AG04449 (cell line): Measurements from ENCODE around the gene GPC3.

Experiments used
- CTCF ChIA-PET: fragments of 350-600 bp; formaldehyde crosslinking; extraction: SDS; loops from one replicate; lab custom pipeline; 2021; ENCODE audit warnings: antibody characterized with exemption; lab: Yijun Ruan, JAX
- POLR2A ChIA-PET: fragments of 400-600, 350-600 bp; formaldehyde crosslinking; extraction: SDS; loops from one replicate; lab custom pipeline; 2020; ENCODE audit warnings: antibody characterized with exemption, inconsistent platforms; lab: Yijun Ruan, JAX
- DNase-seq: peaks from one replicate; pipeline ENCODE4 v3.0.0-alpha.2; 2010; ENCODE audit warnings: low read depth, low spot score
- H3K4me3 ChIP-seq: 2 replicates; pipeline ENCODE4 v1.5.1; 2011; ENCODE audit warnings: low read depth, mild to moderate bottlenecking, control low read depth, low read length
- CTCF ChIP-seq: IDR thresholded peaks from one replicate; pipeline ENCODE4 v1.5.1; 2011; ENCODE audit warnings: mild to moderate bottlenecking, moderate library complexity, low read length, control low read depth, inconsistent platforms; ENCODE audit not compliant: insufficient read depth; ENCODE audit errors: missing control alignments

The GPC3 gene

GRCh38 chrX:133637765-133638164, 347.6 kb downstream of the GPC3 start:
- CTCF ChIA-PET: no interaction called here
- no peak overlapping the region for H3K4me3 ChIP-seq
- no peak for DNase-seq
- POLR2A ChIA-PET: no interaction called here
- no peak for TF ChIP-seq CTCF

- no peak overlapping the region for H3K4me3 ChIP-seq
- CTCF ChIA-PET: no interaction called here
- DNase-seq: no peak
- TF ChIP-seq CTCF: no peak
- POLR2A ChIA-PET: no interaction called here
Measured at GRCh38 chrX:133636009-133636408, 349.4 kb downstream of the GPC3 start.

- no peak for TF ChIP-seq CTCF
- DNase-seq: no peak
- ChIA-PET POLR2A (no interaction called here), CTCF (no interaction called here)
- no peak overlapping the region for H3K4me3 ChIP-seq
Measured at GRCh38 chrX:133634416-133634815, 351.0 kb downstream of the GPC3 start.

- no peak for DNase-seq
- CTCF ChIA-PET: no interaction called here
- TF ChIP-seq CTCF: no peak
- no peak overlapping the region for H3K4me3 ChIP-seq
- POLR2A ChIA-PET: no interaction called here
Measured at GRCh38 chrX:133633950-133634349, 351.4 kb downstream of the GPC3 start.

GRCh38 chrX:133633162-133633561, 352.2 kb downstream of the GPC3 start:
- DNase-seq: no peak
- POLR2A ChIA-PET: no interaction called here
- H3K4me3 ChIP-seq: no peak overlapping the region
- CTCF ChIA-PET: no interaction called here
- TF ChIP-seq CTCF: no peak

- DNase-seq: no peak
Measured at GRCh38 chrX:133630362-133630761, 355.0 kb downstream of the GPC3 start.

More at GRCh38 chrX:133630362-133630761, 355.0 kb downstream of the GPC3 start:
- H3K4me3 ChIP-seq: no peak overlapping the region
- ChIA-PET CTCF (no interaction called here), POLR2A (no interaction called here)
- no peak for TF ChIP-seq CTCF
